CD4-positive, alpha-beta T cell treated with Interleukin-17A for 4 hours (primary cell): Measurements from ENCODE around the gene STK40.

Experiments used
- DNase-seq: peaks from one replicate; pipeline ENCODE4 v3.0.0-alpha.2; 2020; ENCODE audit warnings: mixed read lengths

The STK40 gene

DNA sequence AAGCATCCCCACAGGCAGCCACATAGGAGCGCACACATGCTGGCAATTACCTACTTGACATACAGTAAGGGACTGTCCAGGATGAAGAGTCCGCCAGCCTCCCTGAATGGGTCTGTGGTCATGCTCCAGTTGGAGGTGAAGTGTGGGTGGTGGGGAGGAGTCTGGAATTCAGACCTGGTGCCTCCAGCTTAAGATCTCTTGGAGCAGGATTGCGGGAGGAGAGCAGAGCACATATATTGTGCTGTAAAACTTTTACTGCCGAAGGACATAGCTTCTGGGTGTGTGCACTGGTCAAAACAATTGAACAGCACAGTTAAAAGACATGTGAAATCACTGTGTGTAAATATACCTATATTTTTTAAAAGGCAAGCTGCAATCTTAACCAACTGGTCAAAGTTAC is 17.9 kb downstream of the STK40 start:
- no peak for DNase-seq

DNA sequence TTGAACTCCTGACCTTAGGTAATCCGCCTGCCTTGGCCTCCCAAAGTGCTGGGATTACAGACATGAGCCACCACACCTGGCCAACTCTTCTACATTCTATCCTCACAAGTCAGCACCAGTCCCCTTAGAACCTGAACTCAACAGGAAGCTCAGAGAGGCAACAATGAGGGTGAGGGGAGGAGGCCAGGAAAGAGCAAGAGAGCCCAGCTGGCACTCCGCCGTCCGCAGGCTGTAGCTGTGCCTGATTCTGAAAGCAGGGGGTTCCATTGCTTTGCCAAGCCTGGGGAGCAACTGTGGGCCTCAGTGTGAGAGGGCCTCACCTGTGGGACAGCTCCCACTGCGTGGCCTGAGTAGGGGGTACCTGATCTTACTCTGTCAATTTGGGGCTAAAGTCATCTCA is 18.7 kb downstream of the STK40 start:
- DNase-seq, result peak; percentile 71

DNA sequence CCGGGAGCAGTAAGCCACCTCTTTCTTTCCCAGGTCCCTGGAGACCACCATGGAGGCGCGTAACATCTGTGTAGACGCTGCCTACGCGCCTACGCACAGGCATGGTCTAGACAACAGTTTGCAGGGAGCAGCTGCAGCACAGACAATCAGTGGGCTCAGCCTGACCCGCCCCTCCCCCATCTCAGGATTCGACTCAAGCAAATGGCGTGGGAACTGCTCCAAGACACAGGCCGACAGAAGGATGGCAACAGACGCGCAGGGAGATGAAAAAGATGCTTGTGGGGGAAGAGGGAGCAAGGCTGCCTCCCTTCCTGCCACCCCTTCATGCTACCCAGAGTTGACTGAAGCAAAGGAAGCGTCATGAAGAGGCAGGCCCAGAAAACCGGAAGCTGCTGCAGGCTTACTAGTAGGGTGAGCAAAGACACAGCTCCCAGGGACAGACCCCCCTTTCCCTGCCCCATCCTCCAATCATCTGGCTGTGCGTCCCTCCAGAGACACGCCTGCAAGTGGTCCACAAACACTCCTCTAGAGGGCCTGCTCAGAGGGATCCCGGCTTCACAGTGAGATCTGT is 19.5 kb downstream of the STK40 start:
- DNase-seq, result peak; percentile 77

DNA sequence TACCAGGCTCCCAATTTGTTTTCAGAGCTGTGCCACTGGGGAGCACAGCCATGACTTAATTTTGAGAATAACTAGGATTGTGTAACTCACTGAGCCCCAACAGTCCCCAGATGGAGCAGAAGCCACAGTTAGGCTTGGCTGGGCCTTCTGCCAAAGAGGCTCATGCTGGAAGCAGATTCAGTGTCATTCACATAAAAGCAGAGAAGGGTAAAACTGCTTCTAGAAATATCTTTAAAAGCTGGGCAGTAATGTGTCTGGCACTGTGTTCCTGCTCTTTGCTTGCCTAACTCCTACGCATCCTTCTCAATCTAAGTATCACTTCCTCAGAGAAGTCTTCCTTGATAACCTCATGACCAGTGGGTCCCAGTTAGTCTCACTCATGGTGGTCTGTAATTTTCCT is 20.3 kb downstream of the STK40 start:
- no peak for DNase-seq

DNA sequence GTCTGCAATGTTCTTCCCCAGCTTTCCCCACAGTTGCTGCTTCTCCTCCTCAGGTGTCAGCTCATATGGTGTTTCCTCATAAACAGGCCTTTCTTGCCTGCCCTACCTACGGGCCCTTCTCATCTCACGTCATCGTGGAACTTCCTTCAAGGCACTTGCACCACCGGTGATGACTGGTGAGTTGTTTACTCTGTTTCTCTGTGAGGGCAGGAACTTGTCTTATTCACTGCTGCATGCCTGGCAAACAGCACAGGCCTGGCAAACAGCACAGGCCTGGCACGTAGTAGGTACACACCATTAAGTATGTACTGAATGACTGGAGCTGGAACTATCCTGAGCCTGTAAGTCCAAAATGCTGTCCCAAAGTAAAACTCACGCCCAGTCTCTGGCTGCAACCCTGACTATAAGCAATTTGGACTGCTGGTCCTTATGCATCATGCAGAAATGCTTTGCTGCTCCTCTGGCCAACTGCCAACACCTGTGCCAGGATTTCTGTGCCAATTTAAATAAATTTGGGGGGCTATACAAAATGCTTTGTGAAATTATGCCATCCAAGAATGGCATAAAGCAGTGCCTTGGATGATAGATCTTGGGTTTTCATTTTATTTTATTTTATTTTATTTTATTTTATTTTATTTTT is 25.7 kb downstream of the STK40 start:
- DNase-seq, result peak; percentile 53

DNA sequence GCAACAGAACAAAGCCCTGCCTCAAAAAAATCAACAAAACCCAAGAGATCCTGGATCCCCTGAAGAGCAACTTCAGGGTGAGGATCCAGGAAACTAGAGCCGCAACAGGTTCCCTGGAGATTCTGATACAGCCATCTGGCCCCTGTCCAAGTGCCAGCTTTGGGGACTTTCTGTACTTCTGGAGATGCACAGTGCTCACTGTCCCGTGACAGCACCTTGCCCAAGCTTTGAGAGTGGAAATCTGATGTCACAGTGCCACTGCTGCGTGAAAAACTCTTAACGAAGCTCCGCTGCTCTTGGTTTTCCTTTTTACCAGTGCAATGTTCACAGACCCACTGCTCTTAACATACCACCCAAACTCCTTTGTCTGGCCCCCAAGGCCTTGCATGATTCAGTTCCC is 26.3 kb downstream of the STK40 start:
- DNase-seq, result no peak

DNA sequence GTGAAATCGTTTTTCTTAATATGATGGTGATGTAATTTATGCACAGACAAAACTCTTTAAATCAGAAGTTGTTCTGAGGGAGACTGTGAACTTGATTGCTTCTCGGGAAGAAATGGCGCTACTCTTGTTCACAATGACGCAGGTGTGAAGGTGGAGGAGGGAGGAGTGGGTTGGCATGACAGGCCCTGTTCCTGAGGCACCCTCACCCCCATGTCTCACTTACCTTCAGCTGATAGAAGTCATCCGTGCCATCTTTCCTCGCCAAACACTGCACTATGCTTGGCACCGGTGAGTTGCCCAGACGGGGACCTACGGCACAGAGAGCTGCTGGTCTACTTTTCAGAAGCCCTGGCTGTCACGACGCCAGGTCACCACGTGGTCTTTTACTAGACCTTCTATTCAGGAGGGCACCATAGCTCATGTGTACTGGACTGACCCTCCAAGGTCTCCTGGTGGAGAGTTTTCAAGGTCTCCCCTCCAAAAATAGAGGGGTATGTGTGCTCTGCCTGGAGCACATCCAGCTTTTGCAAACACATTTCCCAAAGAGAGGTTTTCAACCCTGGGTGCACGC is 27.1 kb downstream of the STK40 start:
- DNase-seq, result no peak

DNA sequence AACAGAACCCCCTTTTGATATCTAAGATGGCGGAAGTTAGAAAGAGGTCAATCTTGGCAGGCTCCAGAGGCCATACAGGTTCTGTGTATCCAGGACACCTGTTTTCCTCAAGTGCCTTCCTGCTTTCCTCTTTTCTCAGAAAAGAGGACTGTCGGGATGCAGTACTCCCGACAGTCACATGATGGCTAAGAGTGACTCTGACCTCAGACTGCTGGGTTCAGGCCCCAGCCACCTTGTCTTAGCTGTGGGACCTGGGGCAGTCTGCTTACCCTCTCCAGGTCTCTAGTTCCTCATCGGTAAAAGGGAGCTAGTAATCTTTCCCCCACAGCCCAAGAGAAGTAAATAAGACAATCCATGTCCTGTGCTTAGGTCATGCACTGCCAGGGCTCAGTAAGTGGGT is 29.9 kb downstream of the STK40 start:
- DNase-seq, result no peak

DNA sequence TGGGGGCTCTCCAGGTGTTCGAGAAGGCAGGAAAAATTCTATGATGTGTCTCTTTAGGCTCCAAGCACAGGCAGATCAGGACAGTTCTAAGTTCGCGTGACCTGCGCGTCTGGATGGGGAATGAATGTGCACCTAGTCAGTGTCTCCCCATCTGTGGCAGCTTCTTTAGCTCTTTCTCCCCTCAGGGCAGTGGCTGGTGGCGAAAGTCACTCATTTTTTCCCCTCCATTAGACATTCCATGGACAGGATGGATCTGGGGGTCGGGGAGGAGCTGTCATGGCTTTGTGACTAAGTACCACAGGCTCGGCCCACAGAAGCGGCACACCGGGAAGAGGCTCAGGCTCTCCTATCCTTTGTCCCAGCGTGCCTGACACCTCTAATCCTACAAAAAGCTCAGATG is 31.2 kb downstream of the STK40 start:
- no peak for DNase-seq

DNA sequence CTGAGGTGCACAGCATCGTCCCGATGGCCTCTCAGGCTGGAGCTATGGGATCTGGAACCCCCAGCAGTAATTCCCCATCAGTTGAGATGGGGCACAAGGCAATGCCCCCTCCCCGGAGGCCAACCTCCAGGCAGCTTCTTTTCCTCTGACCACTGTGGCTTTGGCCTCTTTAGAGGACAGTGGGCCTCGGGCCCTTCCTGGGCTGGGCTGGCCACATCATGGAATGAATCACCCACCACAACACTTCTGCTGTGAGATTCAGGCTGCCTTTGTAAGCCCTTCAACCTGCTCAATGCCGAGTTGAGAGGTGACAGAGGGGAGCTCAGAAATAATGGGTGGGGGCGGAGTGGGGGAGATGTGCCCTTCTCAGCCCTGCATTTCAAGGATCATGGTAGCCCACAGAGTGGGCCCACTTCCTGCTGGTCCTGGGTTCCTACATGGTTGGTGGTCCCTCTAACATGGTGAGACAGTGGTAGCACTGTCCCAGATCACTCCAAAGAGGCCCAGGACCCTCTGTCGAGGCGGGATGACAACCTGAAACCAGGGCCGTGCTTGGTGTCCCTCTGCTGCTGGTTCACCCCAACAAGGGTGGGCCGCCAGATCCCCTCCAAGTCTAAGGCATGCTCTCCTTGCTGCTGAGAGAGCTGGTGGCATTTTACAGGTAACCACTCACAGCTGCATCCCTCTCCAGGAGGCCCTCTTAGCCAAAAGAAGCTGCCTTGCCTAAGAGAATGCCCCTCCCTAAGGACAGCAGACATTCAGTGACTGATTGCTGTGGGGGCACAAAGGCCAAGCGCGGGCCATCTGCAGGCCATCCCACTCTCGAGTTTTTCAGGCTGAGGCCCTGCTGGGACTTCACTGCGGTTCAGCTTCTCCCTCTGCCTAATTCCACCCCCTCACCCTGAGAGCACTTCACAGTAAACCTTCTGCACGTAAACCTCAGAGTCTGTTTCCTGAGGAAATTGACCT is 32.5 kb downstream of the STK40 start:
- DNase-seq, result no peak

DNA sequence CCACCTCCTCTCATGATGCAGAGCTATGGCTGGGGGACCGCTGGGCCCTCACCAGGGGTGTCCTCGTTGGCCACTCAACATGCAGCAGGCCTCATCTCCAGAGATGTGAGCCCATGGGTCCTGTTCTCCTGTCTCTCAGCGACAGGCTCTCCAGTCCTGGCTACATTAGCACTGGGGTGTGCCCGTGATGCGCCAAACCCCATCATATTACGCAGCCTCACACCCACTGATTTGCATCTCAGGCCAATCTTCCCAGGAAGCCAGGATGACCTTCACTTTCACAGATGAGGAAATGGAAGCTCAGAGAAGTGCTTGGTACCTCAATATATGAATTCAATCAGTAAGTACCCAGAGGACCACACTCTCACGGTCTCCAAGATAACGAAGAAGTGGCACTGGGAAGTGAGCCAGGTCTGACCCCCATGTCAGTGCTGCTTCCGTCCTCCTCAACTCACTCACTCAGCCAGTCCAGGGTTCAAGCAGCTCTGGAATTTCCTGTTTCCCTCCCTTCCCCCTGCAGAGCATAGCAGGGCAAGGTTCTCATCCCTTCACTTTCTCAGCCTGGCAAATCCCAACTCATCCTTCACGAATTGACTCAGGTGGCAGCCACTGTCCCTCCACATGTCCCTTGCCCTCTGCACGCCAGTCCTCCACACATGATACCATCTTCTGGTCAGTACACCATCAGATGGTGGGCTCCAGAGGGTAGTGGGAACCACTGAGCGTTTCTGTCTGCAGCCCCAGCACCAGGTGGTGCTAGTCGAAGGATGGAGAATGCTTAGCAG is 33.4 kb downstream of the STK40 start:
- no peak for DNase-seq

DNA sequence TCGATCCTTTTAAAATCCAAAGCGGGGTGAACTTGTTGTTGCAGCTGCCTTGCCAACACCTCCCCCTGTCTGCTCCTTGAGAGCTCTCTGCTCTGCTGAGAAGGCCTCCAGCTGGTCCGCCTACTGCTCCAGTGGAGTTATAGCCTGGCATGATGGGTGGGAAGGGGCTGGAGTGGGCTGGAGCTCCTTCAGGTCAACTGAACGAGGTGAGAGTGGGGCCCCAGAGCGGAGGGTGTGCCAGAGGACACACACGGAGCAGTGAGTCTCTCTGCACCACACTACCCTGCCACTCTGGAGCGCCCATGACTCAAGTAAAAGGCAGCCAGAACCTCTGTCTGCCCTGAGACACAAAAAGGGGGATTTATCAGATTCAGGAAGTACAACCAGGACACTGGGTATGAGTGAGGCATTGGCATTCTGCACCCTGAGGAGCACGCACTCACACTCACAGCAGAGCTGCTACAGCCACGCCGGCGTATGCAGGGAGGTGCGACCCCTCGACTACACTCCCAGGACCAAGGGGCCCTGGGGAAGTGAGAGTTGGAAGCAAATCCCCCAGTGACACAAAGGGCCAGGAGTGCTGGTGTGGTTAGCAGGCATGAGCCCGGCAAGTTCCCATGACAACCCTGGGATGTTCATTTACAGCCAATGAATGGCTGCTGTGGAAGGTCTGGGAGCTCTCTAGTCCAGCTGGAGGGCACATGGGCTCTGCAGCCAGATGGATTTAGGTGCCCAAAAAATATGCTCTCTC is 34.3 kb downstream of the STK40 start:
- no peak for DNase-seq

DNA sequence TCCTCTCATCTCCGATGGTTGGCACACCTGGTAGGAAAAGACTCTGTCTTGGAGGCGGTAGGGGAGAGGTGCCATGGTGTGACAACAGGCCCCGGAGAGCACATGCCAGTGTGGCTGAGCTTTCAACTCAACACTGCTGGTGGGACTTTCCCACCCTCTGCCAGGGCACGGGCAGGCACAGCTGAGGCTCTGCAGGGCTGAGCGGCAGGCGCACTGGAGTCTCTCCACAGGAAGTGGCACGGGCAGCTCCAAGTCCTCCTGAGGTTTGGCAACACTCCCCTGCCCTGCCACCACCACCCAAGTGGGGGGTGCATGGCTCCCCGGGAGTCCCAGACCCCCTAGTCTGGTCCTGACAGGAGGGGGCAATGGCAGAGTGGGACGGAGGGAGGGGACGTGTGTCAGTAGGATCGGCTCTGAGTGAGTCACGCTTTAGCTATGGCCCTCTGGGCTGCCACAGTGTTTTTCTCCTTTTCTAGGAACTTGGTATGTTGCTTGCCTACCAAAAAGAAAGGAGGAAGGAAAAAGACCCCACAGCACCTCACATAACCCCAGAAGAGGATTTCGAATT is 35.0 kb downstream of the STK40 start:
- peak; percentile 61 for DNase-seq

DNA sequence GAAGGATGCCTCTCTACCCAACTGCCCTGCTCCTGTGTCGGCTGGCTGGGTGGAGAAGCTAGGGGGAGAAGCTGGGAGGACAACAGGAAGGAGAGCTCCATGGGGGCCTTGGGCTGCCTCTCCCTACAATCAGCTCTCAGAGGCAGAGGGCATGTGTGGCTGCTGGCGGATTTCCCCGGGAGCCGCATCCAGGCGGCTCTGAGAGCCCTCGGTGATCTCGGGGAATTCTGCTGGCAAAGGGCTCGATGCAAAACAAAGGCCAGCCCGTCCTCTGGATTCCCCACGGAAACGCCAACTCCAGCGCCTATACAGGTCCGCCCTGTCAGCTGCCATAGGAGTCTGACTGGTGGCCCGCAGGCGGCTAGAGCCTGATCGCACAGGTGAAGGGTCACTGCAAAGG is 35.9 kb downstream of the STK40 start:
- no peak for DNase-seq

DNA sequence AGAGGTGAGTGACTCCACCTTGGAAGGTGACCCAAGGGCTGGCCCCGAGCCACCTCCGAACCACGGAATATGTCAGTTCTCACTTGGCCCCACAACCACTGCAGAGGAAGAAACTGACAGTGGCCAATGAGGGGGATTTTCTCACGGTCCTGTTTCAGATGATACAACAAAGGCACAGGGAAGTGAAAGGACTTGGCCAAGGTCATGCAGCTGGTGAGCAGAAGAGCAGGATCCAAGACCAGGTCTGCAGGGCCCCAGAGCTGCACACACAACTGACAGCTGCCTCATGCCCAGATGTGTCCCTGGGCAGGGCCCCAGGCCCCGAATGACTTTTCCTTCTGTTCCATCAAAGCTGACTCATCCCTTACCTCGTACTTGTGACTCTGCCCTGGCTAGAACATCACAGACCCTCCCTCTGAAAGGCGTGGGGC is 36.5 kb downstream of the STK40 start:
- no peak for DNase-seq

DNA sequence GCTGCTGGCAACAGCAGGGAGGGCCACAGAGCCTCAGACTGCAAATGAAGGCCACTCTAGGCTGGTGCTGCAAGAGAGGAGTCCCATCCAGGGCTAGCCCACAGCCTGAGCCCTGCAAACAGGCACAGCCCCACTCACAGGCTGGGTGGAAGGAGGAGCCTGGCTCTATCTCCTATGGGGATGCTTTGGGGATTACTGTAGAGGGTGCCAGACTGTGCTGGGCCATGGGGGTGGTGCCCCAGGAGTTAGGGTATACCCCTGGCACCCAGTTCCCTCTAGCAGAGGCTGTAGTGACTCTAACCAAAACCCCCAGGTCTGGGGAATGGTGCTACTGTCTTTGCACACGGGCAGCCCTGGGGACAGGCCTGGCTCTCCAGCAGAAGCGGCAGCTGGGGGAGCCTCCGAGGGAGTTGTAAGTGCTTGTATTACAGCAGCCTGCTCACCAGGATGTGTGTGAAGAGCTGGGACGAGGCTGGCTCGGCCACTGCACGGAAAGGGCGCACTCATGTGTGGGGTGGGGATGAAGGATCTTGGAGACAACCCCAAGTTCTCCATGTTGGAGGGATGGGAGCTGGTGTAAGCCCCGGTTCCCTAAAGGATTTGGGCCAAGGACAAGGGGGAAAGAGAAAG is 38.9 kb downstream of the STK40 start:
- DNase-seq, result no peak

DNA sequence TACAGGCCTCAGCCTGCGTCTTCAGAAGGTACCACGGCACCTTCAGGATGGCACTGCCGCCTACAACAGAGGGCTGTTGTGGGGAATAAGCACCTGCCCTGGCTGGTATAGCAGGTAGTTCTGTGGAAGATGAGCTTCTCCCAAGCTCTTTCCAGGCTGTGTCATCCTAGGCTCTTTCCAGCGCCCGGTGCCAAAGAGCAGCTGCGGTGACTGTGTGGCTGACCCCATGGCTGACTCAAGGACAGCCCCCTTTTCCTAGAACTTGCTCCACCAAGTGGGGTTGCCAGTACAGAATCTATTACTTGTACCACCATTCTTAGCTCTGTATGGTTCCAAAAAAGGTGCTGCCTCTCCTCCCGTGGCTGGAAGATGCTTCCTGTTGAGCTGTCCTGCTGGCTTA is 40.4 kb downstream of the STK40 start:
- no peak for DNase-seq

DNA sequence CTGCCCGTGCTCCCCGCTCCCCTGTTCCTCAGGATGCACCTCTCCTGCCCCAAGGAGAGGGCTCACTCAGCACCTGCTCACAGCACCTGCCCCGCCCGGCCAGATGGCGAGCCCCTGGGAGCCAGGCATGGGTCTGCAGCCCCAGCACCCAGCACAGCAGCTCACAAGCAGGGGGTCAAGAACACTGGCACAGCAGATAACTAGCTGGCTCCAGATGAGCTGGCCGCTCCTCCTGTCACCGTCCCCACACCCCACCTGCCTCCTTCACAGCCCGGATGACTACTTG is 41.4 kb downstream of the STK40 start:
- DNase-seq, result no peak

DNA sequence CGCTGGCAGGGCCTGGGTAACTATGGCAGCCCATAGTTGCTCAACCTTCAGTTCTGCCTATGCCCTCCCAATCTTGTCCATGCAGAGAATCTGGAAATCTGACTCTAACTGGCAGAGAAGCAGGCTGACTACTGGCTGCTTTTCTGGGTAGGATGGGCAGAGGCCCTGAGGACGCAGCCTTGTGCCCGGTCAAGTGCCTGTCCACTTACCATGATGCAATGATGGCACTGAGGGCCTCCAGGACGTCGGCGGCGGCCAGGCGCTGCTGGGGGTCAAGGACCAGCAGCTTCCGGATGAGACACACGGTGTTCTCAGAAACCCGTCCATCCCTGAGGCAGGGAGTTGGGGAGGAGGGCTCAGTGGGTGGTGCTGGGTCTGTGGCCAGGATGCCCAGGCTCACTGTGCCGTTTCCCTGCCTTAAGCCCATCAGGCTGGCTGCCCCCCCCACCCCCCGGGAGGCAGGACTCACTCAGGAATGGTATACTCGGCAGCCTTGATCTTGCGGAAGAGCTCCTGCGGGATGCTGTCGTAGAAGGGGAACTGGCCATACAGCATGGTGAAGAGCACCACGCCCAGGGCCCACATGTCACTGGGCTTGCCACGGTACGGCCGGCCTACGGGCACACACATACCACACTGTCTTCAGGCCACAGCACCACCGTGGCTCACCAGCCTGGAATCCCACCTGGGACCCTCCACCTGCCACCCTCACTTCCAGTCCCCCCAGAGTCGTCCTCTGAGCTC is 41.9 kb downstream of the STK40 start:
- no peak for DNase-seq

DNA sequence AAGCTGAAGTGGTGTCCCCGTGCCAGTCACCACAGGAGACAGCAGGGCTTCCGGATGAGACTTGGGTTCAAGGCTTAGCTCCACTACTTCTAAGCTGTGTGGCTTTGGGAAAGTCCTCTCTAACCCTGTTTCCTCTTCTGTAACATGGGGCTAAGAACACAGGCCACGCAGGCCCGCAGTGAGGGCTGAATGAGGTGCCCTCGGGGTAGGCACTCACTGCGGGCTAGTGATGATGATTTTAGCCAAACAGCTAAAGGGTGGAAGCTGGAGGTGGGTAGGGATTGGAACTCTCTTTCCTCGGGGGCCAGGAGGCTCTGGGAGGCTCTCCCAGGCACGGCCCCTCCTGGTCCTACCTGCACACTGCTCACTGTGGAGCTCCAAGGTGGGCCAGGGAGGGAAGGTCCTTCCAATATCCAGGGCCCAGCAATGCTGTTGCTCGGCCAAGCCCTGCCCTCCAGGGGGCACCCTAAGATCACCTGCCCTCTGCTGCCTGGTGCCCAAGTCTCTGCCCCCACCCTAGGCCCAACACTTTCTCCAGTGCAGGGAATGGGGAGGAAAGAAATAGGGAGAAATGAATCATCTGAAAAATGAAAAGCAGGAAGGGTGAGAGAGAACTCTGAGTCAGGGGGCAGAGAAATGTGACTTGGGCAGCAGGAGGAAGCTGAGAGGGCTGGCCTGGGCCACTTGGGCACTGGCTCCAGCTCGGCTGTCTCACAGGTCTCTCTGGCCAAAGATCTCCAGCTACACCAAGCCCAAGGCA is 43.1 kb downstream of the STK40 start:
- DNase-seq, result peak; percentile 80
